A549 treated with ZK216348 at 1 μM for 4 hours (cell line): ENCODE results near the gene C2orf68. TPM values are rescaled to one million over a fixed set of nuclear protein-coding genes. Genes with fewer than 3 reads are reported as not detected.

Experiments used
- total RNA-seq: library from RNA; stranded (reverse); fragments of 200-300 nt; extraction: Qiagen RNA extraction; gene quantifications from 5 replicates; pipeline ENCODE4 v1.2.3, GENCODE V29; 2022; ENCODE audit warnings: low read depth

C2orf68 gene, protein sequence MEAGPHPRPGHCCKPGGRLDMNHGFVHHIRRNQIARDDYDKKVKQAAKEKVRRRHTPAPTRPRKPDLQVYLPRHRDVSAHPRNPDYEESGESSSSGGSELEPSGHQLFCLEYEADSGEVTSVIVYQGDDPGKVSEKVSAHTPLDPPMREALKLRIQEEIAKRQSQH
- 22.0 to 33.1 TPM (median 29.1 TPM) in 5 replicates for total RNA-seq

DNA sequence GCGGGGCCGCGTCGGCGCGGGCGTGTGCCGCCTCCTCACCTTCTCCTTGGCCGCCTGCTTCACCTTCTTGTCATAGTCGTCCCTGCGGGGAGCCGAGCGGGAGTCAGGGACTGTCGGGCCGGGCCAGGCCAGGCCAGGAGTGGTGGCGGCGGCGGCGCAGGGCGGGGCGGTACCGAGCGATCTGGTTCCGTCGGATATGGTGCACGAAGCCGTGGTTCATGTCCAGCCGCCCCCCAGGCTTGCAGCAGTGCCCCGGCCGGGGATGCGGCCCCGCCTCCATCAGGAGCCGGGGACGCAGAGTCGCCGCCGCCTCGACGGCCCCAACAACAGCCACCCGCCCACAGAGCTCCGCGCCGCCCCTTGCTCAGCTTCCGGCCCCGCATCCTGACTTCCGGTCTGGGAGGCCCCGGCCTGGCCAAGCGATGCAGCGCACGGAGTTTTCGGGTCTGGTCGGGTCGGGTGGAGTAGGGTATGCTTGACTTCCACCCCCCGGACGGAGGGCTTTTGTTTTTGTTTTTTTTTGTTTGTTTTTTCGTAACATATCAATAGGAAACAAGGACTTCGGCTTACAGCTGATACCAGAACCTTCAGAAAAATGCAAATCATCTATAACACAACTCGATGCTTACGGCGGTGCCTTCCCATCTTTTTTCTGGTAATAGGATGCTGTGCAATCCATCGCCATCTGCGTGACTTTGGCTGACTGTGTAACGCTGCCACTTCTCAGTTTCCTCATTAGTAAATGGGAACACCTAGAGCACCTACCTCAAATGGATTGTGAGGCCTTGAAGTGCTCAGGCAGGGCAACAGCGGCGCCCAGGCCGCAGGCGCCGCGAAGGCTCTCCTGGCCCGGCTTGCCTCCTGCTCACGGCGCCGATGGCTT is at the start of gene C2orf68:
C2orf68 (minus strand) TSS at position 362 of the 883 bp plus-strand sequence; CDS start at position 280, 82 bp downstream.

DNA sequence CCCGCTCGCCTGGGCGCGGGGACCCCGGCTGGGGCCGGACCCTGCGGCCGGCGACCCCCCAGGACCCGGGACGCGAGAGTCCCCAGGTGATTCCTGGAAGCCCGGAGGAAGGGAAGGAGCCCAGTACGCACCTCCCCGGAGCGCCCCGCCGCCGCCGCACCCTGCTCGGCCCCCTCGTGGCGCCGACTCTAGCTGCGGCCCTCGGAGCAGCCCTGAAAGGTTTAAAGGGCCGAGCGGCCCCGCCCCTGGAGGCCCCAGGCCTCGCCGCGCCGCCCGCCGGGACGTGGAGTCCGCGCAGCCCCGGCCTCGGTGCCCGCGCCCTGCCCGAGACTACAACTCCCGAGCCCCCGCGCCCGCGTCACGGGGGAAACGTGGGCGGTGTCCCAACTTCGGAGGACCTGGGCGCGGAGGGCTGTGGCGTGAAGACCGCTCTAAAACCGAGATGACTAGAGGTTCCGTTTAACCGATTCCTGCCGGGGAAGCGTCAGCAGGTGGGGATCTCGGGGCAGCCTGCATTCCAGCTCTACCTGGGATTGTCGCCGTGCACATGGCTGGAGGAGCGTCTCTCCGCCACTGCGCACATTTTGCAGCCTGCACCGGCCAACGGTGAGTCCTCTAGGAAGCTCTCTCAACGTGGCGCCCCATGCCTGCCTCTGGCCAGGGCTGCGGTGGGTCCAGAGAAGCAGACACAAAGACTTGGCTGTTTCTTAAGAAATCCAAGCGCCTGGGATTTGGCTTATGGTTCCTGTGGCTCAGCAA is 9.2 kb downstream of the C2orf68 start, which contains the start of gene TMEM150A:
TMEM150A (minus strand) TSS at position 223 of the 759 bp plus-strand sequence. CDS start 750 bp downstream, outside the sequence.

DNA sequence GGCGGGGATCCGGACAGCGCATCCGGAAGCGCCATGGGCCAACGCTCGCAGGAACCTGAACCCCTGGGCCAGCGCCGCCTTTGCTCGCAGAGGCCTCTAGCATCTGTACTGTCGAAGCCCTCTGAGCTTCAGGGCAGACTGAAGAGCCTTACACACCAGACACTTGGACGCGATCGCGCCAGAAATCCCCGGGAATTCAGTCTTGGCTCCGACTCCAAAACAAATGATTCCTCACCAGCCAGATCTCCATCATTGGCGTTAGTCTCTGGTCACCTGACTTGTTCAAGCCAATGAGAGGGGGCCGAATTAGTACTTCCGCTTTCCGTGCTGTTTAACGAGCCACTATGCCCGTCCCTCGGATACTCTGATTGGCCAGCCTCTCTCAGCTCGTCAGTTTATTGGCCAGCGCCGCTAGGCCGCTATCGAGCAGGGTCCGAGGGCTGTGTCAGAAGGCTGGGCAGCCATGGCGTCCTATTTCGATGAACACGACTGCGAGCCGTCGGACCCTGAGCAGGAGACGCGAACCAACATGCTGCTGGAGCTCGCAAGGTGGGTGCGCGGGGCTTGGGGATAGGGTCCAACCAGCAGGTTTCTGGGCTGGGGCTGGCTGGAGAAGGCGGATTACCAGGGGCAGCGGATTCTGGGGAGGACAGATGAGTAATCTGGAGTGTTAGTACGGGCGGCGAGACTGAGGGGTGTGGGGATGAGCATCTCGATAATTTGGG is 16.4 kb downstream of the C2orf68 start, which contains the start of gene RNF181:
RNF181 (plus strand) TSS at position 445 of the 725 bp plus-strand sequence; CDS start at position 464, 19 bp downstream.

DNA sequence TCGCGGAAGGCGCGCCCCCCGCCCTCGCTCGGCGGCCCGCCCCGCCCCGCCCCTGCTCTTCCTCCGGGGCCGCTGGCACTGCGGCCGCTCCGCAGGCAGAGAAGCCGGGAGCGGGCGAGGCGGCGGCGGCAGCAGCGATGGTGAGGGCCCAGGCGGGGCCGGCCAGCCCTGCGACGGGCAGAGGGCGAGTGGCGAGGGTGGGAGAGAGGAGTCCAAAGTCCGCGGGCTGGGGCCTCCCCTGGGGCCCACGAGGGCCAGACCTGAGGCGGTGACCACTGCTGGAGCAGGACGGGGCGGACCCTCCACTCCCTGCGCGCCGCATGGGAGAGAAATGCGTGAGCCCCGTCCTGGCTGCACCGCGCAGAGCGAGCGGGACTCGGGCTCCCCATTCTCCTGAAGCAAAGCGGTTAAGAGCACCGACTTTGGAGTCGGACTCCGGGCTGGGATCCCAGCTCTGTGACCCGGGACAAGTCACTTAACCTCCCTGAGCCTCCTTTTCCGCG is 27.5 kb downstream of the C2orf68 start, which contains the start of gene VAMP5:
VAMP5 (plus strand) TSS at position 78 of the 503 bp plus-strand sequence; CDS start at position 138, 60 bp downstream.

DNA sequence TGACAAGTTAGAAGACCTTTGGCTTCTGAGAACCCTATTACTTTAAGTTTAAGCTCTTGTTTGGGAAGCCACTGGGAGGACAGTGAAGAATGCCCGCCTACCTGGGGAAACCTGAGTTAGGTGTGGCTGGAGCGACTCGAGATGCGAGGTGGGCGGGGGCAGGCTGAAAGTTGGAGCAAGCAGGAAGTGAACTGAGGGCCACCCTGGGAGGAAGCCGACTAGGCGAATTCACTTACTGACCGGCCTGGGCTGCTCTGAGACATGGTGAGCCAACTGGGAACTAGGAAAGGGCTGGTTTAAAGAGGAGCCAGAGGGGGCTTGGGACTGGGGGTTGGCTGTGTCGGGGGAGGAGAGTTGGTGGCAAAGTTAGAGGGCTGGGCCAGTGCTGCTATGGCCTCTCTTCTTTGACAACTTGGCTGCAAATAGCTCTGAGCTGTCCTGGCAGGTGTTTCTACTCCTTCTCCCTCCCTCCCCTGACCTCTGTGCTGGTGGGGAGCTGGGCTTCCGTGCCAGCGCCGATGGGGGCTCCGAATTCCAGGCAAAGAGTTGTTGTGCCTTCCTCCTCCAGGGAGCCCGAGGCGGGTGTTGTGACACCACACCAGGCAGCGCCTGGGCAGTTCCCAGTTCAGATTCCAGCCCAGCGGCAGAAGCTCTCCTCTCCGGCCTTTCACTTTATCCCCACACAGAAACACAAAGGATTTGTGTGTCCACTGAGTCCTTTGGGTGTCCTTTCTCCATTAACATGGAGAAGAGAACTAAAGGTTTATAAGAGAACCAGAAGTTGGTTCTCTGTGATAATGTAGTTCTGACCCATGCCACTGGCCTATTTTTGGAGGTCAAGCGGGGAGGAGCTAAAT is 34.3 kb downstream of the C2orf68 start, which contains the start of gene VAMP8:
VAMP8 (plus strand) TSS at position 201 of the 857 bp plus-strand sequence; CDS start at position 262, 61 bp downstream.

DNA sequence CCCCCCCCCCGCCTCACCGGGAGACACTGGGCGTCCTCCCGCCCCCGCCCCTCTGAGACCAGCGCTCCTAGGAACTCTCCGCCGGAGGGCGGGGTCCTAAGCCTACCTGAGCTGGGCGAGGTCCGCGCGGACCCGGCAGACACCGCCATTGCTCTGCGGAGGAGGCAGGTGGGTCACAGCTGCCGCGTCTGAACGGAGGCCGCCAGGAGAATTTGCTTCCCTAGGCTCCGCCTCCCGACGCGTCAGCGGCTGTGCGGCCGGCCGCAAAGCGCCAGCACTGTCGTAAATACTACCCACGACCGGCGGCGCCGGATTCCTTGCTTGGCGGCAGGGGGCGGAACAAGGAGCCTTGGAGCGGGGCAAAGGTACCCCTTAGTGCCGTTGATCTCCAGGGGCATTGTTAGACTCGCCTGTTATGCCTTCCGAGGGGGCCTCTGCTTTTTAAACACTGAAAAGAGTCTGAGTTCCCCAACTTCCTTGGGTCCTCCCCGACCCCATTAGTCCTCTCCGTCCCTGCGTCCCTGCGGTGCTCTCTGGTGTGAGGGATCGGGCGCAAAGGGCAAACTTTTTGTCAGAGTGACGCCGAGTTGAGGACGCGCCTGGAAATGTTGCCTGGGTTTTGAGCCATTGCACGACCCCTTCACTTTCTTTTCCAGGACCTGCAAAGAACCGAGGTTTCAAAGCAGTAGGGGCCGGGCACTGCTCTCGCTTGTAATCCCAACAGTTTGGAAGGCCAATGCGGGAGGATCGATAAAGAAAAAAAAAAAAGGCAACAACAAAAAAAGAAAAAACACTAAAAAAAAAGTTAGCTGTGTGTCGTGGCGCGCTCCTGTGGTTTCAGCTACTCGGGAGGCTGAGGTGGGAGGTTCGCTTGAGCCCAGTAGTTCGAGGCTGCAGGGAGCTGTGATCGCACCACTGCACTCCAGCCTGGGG is 50.3 kb downstream of the C2orf68 start, which contains the start of gene GGCX:
GGCX (minus strand) TSS at position 214 of the 933 bp plus-strand sequence; CDS start at position 149, 65 bp downstream.

Other genes with a start within 250 kb of the C2orf68 start
- 79.5 to 121 TPM (median 96.2 TPM) in 5 replicates for gene CAPG, start 201.7 kb downstream of the C2orf68 start, total RNA-seq
- 0.91 to 1.7 TPM (median 1.2 TPM) in 4 of 5 replicates, not detected in the other for gene SH2D6, start 193.4 kb downstream of the C2orf68 start, total RNA-seq
- 515 to 543 TPM (median 532 TPM) in 5 replicates for gene MAT2A, start 72.9 kb downstream of the C2orf68 start, total RNA-seq
- 32.9 to 50.9 TPM (median 42.8 TPM) in 5 replicates for gene GGCX, start 50.6 kb downstream of the C2orf68 start, total RNA-seq
- gene VAMP8, start 34.5 kb downstream of the C2orf68 start, total RNA-seq: 14.1 to 23.2 TPM (median 16.8 TPM) in 5 replicates
- gene VAMP5, start 27.6 kb downstream of the C2orf68 start, total RNA-seq: 0.31 TPM in 1 of 5 replicates, not detected in the others
- gene RNF181, start 16.3 kb downstream of the C2orf68 start, total RNA-seq: 173 to 202 TPM (median 185 TPM) in 5 replicates
- gene TMEM150A, start 9.4 kb downstream of the C2orf68 start, total RNA-seq: 10.0 to 16.7 TPM (median 15.3 TPM) in 5 replicates
- gene USP39, start 4.1 kb upstream of the C2orf68 start, total RNA-seq: 67.5 to 73.6 TPM (median 72.6 TPM) in 5 replicates
- 0.11 to 0.14 TPM in 2 of 5 replicates, not detected in the others for gene SFTPB, start 56.1 kb upstream of the C2orf68 start, total RNA-seq
- gene GNLY, start 82.3 kb upstream of the C2orf68 start, total RNA-seq: 0.38 TPM in 1 of 5 replicates, not detected in the others
- 7.8 to 14.0 TPM (median 9.8 TPM) in 5 replicates for gene ATOH8, start 141.9 kb upstream of the C2orf68 start, total RNA-seq